HG03066 (cell line): ENCODE results near the gene TTI1.

Source experiments
- ATAC-seq: cut with Tn5 transposase; IDR thresholded peaks from one replicate; pipeline ENCODE4 v1.9.1; 2021; ENCODE audit warnings: low read depth; ENCODE audit not compliant: unreplicated experiment

Gene TTI1

DNA sequence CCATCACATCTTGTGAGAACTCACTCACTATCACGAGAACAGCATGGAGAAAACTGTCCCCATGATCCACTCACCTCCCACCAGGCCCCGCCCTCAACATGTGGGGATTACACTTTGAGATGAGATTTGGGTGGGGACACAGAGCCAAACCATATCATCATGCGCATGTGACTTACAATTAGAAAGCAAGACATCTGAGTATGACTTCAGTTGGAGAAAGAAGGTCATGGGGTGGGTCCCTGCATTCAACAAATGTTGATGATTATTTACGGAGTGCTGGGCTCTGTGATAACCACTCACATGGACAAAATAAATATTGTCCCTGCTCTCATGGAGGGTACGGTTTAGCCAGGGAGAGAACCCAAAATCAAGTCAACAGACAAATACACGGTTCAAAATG, 92.4 kb downstream of the TTI1 start:
- ATAC-seq, result no peak

DNA sequence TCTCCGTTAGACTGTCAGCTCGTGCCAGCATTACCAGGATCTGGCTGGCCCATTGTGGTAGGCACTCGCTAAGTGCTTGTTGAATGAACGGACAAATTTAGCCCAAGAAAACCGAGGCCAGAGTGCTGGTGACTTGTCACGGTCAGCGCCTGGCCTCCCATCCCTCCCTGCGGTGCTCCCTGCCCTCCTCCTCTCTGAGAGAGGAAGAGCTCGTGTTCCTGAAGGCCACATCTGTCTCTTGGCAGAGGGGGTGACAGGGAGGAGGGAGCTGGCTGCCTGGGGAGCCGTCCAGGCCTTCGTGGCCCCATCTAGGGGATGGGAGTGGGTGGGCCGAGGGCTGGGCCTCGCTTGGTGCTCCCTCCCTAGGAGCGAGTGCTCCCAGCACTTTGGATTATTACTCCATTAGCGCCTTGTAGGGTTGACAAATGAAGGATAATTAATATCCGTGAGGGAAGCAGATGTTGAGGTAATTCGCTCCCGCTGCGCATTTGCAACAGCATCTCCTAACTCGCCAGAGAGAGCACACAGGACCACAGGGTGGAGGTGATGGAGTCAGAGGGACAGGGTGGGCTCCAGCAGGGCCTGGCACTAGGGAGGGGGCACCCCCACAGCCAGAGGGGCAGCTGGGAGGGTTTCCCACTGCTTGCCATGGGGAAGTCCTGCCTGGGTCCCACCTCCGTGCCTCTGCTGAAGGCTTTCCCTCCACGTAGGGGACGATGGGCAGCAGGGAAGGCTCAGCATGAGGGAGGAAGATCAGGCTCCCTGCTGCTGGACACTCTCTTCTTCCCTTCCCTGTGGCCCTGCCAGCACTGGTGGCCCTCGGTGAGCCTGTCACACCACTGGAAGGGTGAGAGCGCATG, 93.3 kb downstream of the TTI1 start:
- ATAC-seq, result no peak

GRCh38 chr20:37938954-37939353, 94.3 kb downstream of the TTI1 start:
- ATAC-seq, result no peak

DNA sequence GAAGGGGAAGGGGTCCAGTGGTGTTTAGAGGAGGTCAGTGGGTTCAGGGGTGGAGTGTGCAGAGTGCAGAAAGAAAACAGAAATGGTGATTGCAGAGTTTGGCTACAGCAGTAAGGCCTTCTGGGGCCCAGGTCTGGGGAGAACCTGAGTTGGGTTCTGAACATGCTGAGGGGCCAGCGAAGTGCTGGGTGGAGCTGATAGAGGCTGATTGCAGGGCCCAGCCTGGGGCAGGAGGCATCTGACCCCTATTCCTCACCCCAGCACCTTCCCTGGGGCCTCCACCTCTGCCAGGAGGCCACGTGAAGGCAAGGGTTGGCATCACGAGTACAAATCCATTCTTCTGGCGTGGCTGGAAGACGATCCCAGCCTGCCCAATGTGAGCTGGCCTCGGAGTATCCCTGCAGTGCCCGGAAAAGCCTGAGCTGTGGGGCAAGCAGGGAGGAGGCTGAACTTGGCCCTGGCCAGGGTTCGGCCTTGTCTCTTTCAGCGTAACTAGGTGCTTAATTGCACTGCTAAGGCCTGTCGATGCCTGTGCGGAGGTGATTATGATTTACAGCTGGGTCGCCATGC, 95.0 kb downstream of the TTI1 start:
- no peak for ATAC-seq

DNA sequence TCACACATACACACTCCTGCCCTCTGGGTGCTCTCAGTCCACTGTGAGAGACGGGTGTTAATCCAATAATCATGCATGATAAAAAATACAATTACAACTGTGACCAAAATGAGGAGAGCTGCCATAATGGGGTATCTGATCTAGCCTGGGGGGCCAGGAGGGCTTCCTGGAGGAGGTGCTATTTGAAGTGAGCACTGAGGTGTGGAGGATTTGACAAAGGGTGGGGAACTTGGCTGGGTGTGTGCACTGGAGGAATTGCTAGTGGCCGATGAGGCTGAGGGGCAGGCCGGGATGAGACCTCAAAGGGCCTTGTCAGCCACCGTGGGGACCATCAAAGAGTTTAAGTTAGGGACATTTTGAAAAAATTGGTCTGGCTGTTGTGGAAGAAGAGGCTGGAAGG, 95.6 kb downstream of the TTI1 start:
- no peak for ATAC-seq

DNA sequence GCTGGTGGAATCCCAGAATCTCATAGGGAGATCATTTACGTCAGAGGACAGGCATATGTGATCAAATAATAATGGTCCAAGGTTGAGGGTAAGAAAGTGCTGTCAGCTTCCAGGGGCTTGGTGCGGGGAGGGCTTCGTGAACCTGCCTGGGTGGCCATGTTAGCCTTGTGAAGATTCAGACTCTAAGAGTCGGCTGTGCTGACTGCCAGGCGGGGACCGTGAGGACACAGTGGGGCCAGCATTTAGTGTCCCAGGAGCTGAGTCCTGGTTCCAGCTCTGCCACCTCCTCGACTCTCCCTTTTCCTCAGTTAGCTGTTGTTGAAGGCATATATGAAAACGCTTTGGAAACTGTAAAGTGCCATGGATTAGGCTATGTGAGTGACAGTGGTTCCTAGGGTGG, 96.8 kb downstream of the TTI1 start:
- ATAC-seq, result no peak

GRCh38 chr20:37936041-37936440, 97.2 kb downstream of the TTI1 start:
- ATAC-seq, result no peak

DNA sequence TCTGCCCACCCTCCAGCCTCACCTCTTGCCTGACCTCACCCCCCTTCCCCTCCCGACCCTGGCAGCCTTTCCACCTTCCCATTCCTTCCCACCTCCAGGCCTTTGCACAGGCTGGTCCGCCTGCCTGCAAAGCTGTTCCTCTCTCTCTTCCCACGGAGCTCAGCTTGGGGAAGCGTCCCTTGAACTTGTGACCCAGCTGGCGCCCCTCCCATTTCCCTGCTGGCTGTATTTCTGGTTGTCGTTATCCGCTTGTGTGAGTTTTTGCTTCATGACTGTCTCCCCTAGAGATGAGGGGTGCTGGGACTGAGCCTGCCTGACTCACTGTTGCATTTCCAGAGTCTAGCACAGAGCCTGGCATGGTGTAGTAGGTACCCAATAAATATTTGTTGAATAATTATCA, 97.8 kb downstream of the TTI1 start:
- ATAC-seq, result no peak

GRCh38 chr20:37934634-37935375, 98.5 kb downstream of the TTI1 start:
- no peak for ATAC-seq

DNA sequence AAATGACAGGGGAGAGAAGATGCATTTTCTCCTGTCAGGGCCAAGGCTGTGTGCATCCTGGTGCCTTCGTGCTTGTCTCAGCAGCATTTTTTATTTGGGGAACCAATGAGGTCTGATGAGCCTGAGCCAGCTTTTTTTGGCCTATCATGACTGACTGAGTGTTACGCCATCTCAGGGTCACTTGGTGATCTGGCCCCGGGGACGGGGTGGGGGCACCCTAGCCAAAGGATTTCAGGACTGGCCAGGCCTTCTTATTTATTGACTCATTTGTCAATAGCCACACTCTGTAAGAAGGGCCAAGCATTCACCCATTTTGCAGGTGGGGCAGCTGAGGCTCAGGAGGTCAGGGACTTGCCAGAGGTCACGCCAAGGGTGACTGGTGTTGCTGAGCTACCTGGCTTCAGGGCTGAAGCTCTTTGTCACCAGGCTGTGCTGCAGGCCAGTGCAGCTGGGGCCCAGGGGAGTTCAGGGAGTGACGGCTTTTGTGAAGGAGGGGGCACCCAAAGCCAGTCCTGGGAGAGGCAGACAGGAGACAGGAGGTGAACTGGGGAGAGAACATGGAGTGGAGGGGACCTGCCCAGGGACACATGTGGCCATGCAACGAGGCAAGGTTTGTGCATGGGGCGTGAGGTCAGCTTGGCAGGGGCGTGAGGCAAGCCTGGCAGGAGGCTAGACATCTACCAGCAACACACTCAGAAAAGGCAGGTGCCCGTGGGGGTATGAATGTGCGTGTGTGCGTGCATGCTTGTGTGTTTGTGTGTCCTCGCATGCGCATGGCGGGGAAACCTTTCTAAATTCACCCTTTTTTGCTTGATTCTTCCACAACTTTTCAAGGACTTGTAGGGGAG, 99.2 kb downstream of the TTI1 start:
- no peak for ATAC-seq
